Middle frontal gyrus (tissue), 1 donor: Measurements from ENCODE around the gene PRR15.

ENCODE experiments used
- DNase-seq: peaks from one replicate; pipeline ENCODE4 v3.0.0-alpha.2; 2015; ENCODE audit warnings: low spot score; ENCODE audit errors: extremely low spot score

The PRR15 gene

GRCh38 chr7:29609162-29610037 lies 45.8 kb downstream of the PRR15 start:
- no peak for DNase-seq

- DNase-seq, result no peak
Observed at GRCh38 chr7:29610086-29610485, 46.5 kb downstream of the PRR15 start.

- no peak for DNase-seq
Observed at GRCh38 chr7:29611941-29612544, 48.4 kb downstream of the PRR15 start.

GRCh38 chr7:29612596-29612995 lies 49.0 kb downstream of the PRR15 start:
- no peak for DNase-seq

GRCh38 chr7:29613100-29613499 lies 49.5 kb downstream of the PRR15 start:
- no peak for DNase-seq

GRCh38 chr7:29614229-29614628 lies 50.6 kb downstream of the PRR15 start:
- DNase-seq, result no peak
